OCI-LY1 (cell line): ENCODE data around the gene CTDSP1.

ENCODE experiments used
- H2AFZ ChIP-seq: fragments of 200-600 bp; sonication (generic), shearing (Covaris generic); 2 replicates; pipeline ENCODE4 v1.6.0; 2014; ENCODE audit warnings: antibody characterized with exemption, mild to moderate bottlenecking, low read length
- H3F3A ChIP-seq: fragments of 200-600 bp; sonication (generic), shearing (Covaris generic); 2 replicates; pipeline ENCODE4 v1.6.0; 2014; ENCODE audit warnings: mild to moderate bottlenecking, antibody characterized with exemption, low read length, moderate library complexity; ENCODE audit not compliant: insufficient read depth
- H3K27ac ChIP-seq: fragments of 200-600 bp; sonication (generic); 2 replicates; pipeline ENCODE4 v1.5.1; 2014; ENCODE audit warnings: low read length, mixed run types, mild to moderate bottlenecking, low read depth; ENCODE audit not compliant: poor library complexity, severe bottlenecking
- H3K27me3 ChIP-seq: fragments of 200-600 bp; sonication (generic); 2 replicates; pipeline ENCODE4 v1.6.0; 2014; ENCODE audit warnings: antibody characterized with exemption, mild to moderate bottlenecking, low read length, moderate library complexity; ENCODE audit not compliant: insufficient read depth
- H3K36me3 ChIP-seq: fragments of 200-600 bp; sonication (generic); 2 replicates; pipeline ENCODE4 v1.6.1; 2014; ENCODE audit warnings: mild to moderate bottlenecking, antibody characterized with exemption, low read length, moderate library complexity, mixed read lengths; ENCODE audit not compliant: insufficient read depth
- H3K4me1 ChIP-seq: fragments of 200-600 bp; sonication (generic); 2 replicates; pipeline ENCODE4 v1.5.1; 2014; ENCODE audit warnings: mild to moderate bottlenecking, low read length, moderate library complexity; ENCODE audit not compliant: insufficient read depth, severe bottlenecking
- H3K4me2 ChIP-seq: fragments of 200-600 bp; sonication (generic), shearing (Covaris generic); 2 replicates; pipeline ENCODE4 v1.6.1; 2014; ENCODE audit warnings: low read length
- H3K4me3 ChIP-seq: fragments of 200-600 bp; sonication (generic); 2 replicates; pipeline ENCODE4 v1.5.1; 2014; ENCODE audit warnings: low read length, low read depth, mild to moderate bottlenecking, mixed read lengths; ENCODE audit not compliant: poor library complexity, severe bottlenecking
- H3K79me2 ChIP-seq: fragments of 200-600 bp; shearing (Covaris generic); 2 replicates; pipeline ENCODE4 v1.6.1; 2016; ENCODE audit warnings: mixed run types, low read length, mixed read lengths; ENCODE audit not compliant: insufficient read depth
- H3K9ac ChIP-seq: fragments of 200-600 bp; sonication (generic), shearing (Covaris generic); 2 replicates; pipeline ENCODE4 v1.6.1; 2014; ENCODE audit warnings: mild to moderate bottlenecking, low read length, mixed read lengths
- H3K9me2 ChIP-seq: fragments of 200-600 bp; sonication (generic), shearing (Covaris generic); 2 replicates; pipeline ENCODE4 v1.6.1; 2014; ENCODE audit warnings: low read depth, mild to moderate bottlenecking, low read length, mixed read lengths
- H3K9me3 ChIP-seq: fragments of 200-600 bp; shearing (Covaris generic); 2 replicates; pipeline ENCODE4 v1.6.1; 2014; ENCODE audit warnings: low read length, mixed read lengths
- H4K20me1 ChIP-seq: fragments of 200-600 bp; sonication (generic), shearing (Covaris generic); 2 replicates; pipeline ENCODE4 v1.6.0; 2016; ENCODE audit warnings: mild to moderate bottlenecking, low read length; ENCODE audit not compliant: insufficient read depth
- CTCF ChIP-seq: fragments of 200-600 bp; sonication (generic), shearing (Covaris generic); IDR thresholded peaks from 2 replicates; pipeline ENCODE4 v1.5.1; 2017; ENCODE audit warnings: mild to moderate bottlenecking, antibody characterized with exemption, low read length, moderate library complexity, mixed read lengths
- EZH2 ChIP-seq: fragments of 200-600 bp; sonication (generic), shearing (Covaris generic); IDR thresholded peaks from 2 replicates; pipeline ENCODE4 v1.8.0; 2017; ENCODE audit warnings: borderline replicate concordance, mixed run types, mild to moderate bottlenecking, antibody characterized with exemption, low read length, moderate library complexity, mixed read lengths

Gene CTDSP1

DNA sequence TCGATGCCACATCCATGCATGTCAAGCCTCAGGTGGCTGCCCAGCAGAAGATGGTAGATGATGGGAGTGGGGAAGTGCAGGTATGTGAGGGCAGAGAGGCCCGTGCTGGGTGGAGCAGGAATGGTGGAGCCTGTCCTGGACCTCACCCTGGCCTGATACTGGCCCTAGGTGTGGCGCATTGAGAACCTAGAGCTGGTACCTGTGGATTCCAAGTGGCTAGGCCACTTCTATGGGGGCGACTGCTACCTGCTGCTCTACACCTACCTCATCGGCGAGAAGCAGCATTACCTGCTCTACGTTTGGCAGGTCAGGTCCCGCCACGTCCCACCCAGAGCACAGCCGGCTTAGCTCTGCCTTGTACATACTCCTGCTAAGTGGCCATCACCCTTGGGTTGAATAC is 32.2 kb downstream of the CTDSP1 start:
- no peak for TF ChIP-seq EZH2
- TF ChIP-seq CTCF, result no peak
- Histone ChIP-seq H3K4me2 (no peak overlapping the region), H3K9me3 (no peaks in the 10 kb centered on the region), H3K9me2 (no peaks in the 10 kb centered on the region), H3K27ac (no peak overlapping the region), H3K4me3 (no peak overlapping the region), H3K9ac (no peak overlapping the region), H3K79me2 (no peaks in the 10 kb centered on the region), H2AFZ (no peak overlapping the region), H3K27me3 (no peaks in the 10 kb centered on the region; the same call in 1 of the 2 replicates), H3K4me1 (no peaks in the 10 kb centered on the region), H3K36me3 (no peaks in the 10 kb centered on the region), H4K20me1 (no peaks in the 10 kb centered on the region), H3F3A (no peaks in the 10 kb centered on the region)

DNA sequence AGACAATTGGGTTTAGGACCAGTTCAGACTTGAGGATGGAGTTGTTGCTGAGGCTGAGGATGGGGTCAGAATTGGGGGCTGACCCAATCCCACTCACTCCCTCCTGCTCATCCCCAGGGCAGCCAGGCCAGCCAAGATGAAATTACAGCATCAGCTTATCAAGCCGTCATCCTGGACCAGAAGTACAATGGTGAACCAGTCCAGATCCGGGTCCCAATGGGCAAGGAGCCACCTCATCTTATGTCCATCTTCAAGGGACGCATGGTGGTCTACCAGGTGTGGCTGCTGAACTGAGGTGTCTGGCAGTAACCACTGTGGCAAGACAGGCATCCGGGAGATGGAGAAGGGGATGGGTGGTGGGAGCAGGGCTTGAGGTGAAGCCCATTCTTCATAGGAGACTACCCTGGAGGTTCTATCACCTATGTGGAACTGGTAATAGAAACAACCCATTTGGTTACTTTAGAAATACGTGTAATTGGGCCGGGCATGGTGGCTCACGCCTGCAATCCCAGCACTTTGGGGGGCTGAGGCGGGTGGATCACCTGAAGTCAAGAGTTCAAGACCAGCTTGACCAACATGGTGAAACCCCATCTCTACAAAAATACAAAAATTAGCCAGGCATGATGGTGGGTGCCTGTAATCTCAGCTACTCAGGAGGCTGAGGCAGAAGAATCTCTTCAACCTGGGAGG is 33.2 kb downstream of the CTDSP1 start:
- H3K27me3 ChIP-seq, result no peaks in the 10 kb centered on the region; the same call in 1 of the 2 replicates
- H4K20me1 ChIP-seq, result no peaks in the 10 kb centered on the region
- H3K4me2 ChIP-seq, result no peak overlapping the region
- H3K27ac ChIP-seq, result no peak overlapping the region
- TF ChIP-seq CTCF, result no peak
- TF ChIP-seq EZH2, result no peak
- no peak overlapping the region for H2AFZ ChIP-seq
- no peaks in the 10 kb centered on the region for H3F3A ChIP-seq
- no peaks in the 10 kb centered on the region for H3K9me2 ChIP-seq
- H3K4me3 ChIP-seq, result no peak overlapping the region
- H3K4me1 ChIP-seq, result no peaks in the 10 kb centered on the region
- H3K36me3 ChIP-seq, result no peaks in the 10 kb centered on the region
- H3K9ac ChIP-seq, result no peak overlapping the region
- no peaks in the 10 kb centered on the region for H3K9me3 ChIP-seq
- H3K79me2 ChIP-seq, result no peaks in the 10 kb centered on the region

DNA sequence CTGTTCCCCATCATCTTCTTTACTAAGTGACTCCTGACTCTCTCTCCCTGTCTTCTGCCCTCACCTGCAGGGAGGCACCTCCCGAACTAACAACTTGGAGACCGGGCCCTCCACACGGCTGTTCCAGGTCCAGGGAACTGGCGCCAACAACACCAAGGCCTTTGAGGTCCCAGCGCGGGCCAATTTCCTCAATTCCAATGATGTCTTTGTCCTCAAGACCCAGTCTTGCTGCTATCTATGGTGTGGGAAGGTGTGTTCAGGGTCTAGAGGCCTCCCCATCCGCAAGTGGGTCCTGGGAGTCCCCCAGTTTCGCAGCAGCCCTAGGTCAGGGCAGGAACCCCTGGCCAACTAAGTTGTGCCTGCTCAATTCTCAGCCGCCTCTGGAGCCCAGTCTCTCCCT is 34.8 kb downstream of the CTDSP1 start:
- Histone ChIP-seq H4K20me1 (no peaks in the 10 kb centered on the region), H3K27me3 (no peaks in the 10 kb centered on the region; the same call in 1 of the 2 replicates), H3K4me1 (no peaks in the 10 kb centered on the region), H3F3A (no peaks in the 10 kb centered on the region), H3K9me3 (no peaks in the 10 kb centered on the region), H3K9me2 (no peaks in the 10 kb centered on the region), H3K36me3 (no peaks in the 10 kb centered on the region), H3K9ac (no peak overlapping the region), H2AFZ (no peak overlapping the region), H3K4me2 (no peak overlapping the region), H3K27ac (no peak overlapping the region), H3K4me3 (no peak overlapping the region), H3K79me2 (no peaks in the 10 kb centered on the region)
- no peak for TF ChIP-seq CTCF
- TF ChIP-seq EZH2, result no peak
